Glomerular visceral epithelial cell (primary cell): ENCODE results near the gene MCFD2.

Experiments used
- DNase-seq: peaks from one replicate; pipeline ENCODE4 v3.0.0-alpha.2; 2016; ENCODE audit errors: extremely low spot score

Gene MCFD2

GRCh38 chr2:46873604-46874068, 42.0 kb downstream of the MCFD2 start:
- DNase-seq, result peak; percentile 77

DNA sequence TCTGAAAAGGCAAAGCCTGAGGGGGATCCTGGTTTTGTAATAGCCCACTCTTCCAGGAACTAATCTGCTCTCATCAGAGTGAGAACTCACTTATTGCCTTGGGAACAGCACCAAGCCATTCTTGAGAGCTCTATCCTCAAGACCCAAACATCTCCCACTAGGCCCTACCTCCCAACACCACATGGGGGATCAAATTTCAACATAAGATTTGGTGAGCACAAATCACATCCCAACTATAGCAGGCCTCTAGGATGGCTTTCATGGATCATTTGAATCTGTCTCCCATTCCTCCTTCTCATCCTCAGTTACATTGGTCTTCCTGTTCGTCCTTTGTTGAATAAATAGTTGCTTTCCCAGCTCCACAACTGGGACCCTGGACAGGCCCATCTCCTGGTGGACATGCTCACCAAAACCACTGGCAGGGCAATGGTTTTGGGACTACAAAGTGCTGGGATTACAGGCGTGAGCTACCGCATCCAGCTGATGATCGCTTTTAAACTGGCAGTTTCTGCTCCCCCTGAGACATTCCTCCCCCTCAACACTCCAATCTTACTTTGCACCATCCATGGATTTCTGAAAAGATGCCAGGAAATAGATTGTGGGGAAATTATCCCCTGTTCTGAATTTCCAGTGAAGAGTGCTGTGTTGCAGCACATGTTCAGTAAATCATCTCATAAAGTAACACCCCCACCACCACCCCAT, 42.6 kb downstream of the MCFD2 start:
- DNase-seq, result no peak

GRCh38 chr2:46871976-46872381, 43.6 kb downstream of the MCFD2 start:
- no peak for DNase-seq

DNA sequence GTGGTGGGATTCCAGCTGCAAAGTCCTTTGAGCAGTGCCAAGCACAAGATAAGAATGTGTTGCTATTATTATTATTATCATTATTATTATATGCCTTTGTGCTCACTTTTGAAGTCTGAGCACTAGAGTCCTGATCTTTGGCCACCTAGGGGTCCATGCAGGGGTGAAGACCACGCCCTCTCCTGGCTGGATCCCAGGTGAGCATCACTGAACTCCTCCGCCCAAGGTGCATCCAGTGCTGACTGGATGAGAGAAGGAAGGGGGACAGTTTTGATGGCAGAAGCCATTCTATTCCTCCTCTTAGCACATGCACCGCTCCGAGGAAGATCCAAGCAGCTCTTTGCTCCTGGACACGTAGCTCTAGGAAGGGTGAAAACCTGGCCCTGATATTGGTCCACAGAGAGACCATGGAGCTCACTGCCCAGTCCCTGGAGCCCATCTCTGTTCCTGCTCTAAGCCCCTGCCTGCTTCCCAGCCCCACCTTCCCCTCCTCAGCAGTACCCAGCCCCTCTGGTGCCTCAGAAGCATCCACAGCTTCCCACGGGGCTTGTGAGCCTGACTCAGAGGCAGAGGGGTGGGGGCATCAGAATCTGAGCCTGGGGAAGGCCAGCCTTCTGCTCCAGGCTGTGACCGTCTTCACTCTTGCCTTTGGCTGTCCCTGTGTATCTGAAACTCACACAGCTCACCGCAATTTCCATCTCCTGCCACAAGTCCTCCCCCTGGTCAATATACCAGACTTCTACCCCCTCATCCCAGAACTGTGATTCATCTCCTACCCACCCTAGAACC, 45.4 kb downstream of the MCFD2 start:
- no peak for DNase-seq

GRCh38 chr2:46869621-46870020, 46.0 kb downstream of the MCFD2 start:
- DNase-seq, result no peak

GRCh38 chr2:46866770-46867246, 48.8 kb downstream of the MCFD2 start:
- DNase-seq, result no peak

DNA sequence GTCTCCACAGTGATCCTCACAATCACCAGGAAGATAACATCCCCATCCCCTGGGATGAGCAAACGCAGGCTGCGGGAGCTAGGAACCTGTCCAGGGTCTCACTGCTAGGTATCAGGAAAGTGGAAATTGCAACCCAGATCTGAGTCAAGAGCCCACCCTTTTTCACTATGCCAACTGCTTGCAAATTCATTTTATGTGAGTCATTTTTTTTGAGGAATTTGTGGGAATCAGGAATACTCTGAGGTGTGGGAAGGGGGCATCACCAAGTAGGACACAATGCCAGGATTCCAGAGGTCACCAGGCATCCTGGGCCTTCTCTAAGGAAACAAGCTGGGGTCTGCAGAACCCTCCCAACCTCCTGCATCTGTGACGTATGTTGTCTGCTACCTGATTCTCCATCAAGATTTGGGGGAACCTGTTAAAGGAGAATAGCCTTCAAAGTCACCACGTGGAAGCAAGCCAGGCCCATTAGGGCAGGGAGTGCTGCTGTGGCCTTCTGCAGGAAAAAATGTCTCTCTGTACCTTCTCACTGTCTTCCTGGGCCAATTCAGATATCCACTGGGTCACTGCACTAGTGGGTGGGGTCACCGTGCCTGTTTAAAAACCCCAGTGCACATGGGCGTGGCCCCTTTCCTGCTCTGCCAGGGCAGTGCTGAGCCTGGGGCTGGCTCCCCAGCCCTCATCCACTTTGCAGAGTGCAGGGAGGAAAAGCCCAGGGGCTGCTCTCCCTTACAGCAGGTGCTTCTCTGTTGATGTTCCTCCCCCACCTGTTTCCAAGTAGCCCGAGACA, 50.2 kb downstream of the MCFD2 start:
- no peak for DNase-seq

GRCh38 chr2:46863882-46864281, 51.7 kb downstream of the MCFD2 start:
- no peak for DNase-seq

GRCh38 chr2:46862514-46862913, 53.1 kb downstream of the MCFD2 start:
- DNase-seq, result no peak

DNA sequence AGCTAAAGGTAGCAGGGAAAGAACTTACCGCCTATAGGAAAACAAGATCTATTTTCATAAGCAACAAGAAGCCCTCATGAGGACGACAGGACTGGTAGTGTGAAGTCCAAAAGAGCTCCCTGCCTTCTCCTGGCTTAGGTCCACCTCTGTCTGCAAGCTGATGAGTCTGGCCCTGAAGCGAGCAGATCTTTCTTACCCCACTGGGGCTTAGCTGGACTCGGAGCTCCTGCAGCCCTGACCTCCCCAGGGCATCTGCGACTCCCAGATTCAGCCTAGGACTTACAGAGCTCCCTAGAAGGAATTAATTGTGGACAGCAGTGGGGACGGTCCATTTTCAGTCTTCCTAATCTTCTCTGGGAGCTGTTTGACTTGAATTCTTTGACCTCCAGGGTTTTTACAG, 53.7 kb downstream of the MCFD2 start:
- DNase-seq, result no peak

- DNase-seq, result no peak
Measured at GRCh38 chr2:46859482-46859881, 56.1 kb downstream of the MCFD2 start.

DNA sequence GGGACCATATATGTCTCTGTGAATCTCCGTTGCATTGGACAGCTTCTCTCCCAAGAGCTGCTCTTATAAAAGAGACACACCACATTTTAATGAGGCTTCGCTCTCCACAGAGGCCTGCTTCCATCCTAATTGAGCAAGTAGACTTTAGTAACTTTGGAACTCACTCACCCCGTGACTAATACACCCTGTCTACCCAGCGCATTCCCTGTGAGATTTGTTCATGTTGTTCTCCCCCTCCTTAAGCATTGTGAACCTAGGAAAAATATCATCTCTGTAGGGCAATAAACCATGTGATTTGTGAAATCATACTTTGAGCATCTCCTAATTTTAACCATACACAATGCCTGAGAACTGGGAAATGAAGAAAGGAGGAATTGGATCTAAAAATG, 56.9 kb downstream of the MCFD2 start:
- DNase-seq, result no peak

- DNase-seq, result peak; percentile 82
Measured at GRCh38 chr2:46857871-46858701, 57.5 kb downstream of the MCFD2 start.

DNA sequence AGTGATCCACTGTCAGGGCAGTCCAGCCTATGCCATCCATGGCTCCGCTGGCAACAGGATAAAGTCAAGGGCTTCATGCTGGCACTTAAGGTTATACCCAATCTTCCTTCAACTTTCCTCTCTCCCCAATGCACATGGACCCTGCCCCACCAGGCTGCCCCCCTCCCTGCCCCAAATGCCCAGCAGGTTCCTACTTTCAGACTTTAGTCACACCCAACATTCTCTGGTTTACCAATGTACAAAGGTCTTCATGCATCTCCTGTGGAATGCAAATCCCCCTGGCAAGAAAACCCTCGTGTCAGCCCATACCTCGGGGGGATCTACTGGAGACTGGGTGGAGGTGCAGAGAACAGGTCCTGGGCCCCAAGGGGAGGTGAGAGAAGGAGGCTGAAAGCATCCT, 59.3 kb downstream of the MCFD2 start:
- DNase-seq, result no peak

DNA sequence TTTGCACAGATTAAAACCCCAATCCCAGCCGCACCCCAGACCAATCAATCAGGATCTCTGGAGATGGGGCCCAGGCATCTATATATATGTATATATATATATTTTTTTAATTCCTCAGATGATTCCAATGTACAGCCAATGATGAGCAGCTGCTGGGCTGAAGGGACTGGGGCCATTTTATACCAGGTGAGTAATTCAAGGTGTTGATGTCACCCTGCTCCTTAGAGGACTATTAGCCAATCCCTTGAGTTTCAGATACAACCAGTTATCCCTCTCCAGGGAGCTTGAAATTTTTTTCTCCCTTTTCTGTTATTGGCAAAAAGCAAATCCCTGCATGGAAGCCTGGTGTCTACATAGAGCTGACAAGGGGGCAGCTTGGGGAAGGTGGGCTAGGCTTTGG, 59.8 kb downstream of the MCFD2 start:
- no peak for DNase-seq

- no peak for DNase-seq
Measured at GRCh38 chr2:46854260-46854659, 61.3 kb downstream of the MCFD2 start.

GRCh38 chr2:46852598-46852997, 63.0 kb downstream of the MCFD2 start:
- DNase-seq, result no peak

- no peak for DNase-seq
Measured at GRCh38 chr2:46852124-46852523, 63.5 kb downstream of the MCFD2 start.
